HCT116 (cell line): ENCODE measurements around the gene ERC1.

Source experiments
- CTCF ChIP-seq, 3 experiments: fragments of 200-600 bp in 1 of 3; sonication (generic) in 1 of 3; IDR thresholded peaks in 2 of 3; conservative IDR thresholded peaks in 1 of 3; 2 replicates each; pipeline ENCODE4 v1.5.1; 2012 to 2017; ENCODE audit warnings: low read depth in 2 of 3, low read length in 2 of 3, antibody characterized with exemption in 1 of 3, borderline replicate concordance in 1 of 3, control low read depth in 1 of 3, mild to moderate bottlenecking in 1 of 3, mixed read lengths in 1 of 3, mixed run types in 1 of 3, moderate library complexity in 1 of 3; ENCODE audit not compliant: insufficient read depth in 1 of 3
- EGR1 ChIP-seq: IDR thresholded peaks from 2 replicates; pipeline ENCODE4 v1.6.1; 2012; ENCODE audit warnings: low read depth
- FOSL1 ChIP-seq: IDR thresholded peaks from 2 replicates; pipeline ENCODE4 v1.6.1; 2012; ENCODE audit warnings: low read depth
- POLR2A ChIP-seq: IDR thresholded peaks from 2 replicates; pipeline ENCODE4 v1.7.0; 2011; ENCODE audit warnings: borderline replicate concordance; ENCODE audit not compliant: insufficient read depth, insufficient read length; ENCODE audit errors: extremely low read depth
- POLR2AphosphoS5 ChIP-seq: IDR thresholded peaks from 2 replicates; pipeline ENCODE4 v1.6.1; 2011; ENCODE audit warnings: mild to moderate bottlenecking, low read depth, low read length, moderate library complexity
- RAD21 ChIP-seq: IDR thresholded peaks from 2 replicates; pipeline ENCODE4 v1.6.1; 2012; ENCODE audit warnings: low read depth, mild to moderate bottlenecking
- REST ChIP-seq: IDR thresholded peaks from 2 replicates; pipeline ENCODE4 v1.6.1; 2012; ENCODE audit warnings: low read depth
- SP1 ChIP-seq: IDR thresholded peaks from 2 replicates; pipeline ENCODE4 v1.6.1; 2012; ENCODE audit warnings: low read depth
- SRF ChIP-seq: IDR thresholded peaks from 2 replicates; pipeline ENCODE4 v1.6.1; 2012; ENCODE audit warnings: low read depth
- TCF7L2 ChIP-seq: IDR thresholded peaks from 2 replicates; pipeline ENCODE4 v1.7.0; 2011; ENCODE audit warnings: borderline replicate concordance, inconsistent platforms; ENCODE audit not compliant: insufficient read depth, insufficient read length; ENCODE audit errors: extremely low read depth
- TF ChIP-seq, protein P1 (sequence below): IDR thresholded peaks from 2 replicates; pipeline ENCODE4 v1.6.1; 2011; ENCODE audit warnings: mild to moderate bottlenecking, low read length, moderate library complexity; ENCODE audit not compliant: insufficient replicate concordance; ENCODE audit errors: extremely low read depth

- 0 out of 2 replicates have a peak, but pooled peaks have one; percentile 23 for TF ChIP-seq POLR2AphosphoS5
- TF ChIP-seq, protein P1, sequence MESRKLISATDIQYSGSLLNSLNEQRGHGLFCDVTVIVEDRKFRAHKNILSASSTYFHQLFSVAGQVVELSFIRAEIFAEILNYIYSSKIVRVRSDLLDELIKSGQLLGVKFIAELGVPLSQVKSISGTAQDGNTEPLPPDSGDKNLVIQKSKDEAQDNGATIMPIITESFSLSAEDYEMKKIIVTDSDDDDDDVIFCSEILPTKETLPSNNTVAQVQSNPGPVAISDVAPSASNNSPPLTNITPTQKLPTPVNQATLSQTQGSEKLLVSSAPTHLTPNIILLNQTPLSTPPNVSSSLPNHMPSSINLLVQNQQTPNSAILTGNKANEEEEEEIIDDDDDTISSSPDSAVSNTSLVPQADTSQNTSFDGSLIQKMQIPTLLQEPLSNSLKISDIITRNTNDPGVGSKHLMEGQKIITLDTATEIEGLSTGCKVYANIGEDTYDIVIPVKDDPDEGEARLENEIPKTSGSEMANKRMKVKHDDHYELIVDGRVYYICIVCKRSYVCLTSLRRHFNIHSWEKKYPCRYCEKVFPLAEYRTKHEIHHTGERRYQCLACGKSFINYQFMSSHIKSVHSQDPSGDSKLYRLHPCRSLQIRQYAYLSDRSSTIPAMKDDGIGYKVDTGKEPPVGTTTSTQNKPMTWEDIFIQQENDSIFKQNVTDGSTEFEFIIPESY: no peak
- TF ChIP-seq CTCF (IDR thresholded peaks at IDR 0.05 in 2 of 3, conservative IDR thresholded peaks at IDR 0.05 in 1 of 3; ENCODE audit: borderline replicate concordance in 1 of 3, insufficient read depth in 1 of 3, low read depth in 2 of 3, low read length in 2 of 3): no peak
- no peak for TF ChIP-seq TCF7L2
- peak; percentile 51 for TF ChIP-seq SP1
- TF ChIP-seq FOSL1: 0 out of 2 replicates have a peak, but pooled peaks have one; percentile 68
- no peak for TF ChIP-seq REST
- TF ChIP-seq POLR2A: no peak
- peak; percentile 44; the same call in 1 of the 2 replicates for TF ChIP-seq SRF
- TF ChIP-seq EGR1: no peak
- no peak for TF ChIP-seq RAD21
Observed at GRCh38 chr12:1474041-1474573, 483.1 kb downstream of the ERC1 start.
